ENCODE results near the gene PIGL. TPM values are rescaled to one million over a fixed set of nuclear protein-coding genes. Genes with fewer than 3 reads are reported as not detected.

The PIGL gene
- total and polyA plus RNA-seq, 2 of the 4 experiments (the other 2 are of a cell fraction), result 17.9 to 29.5 TPM

GRCh38 chr17:16313139-16314090 is 96.4 kb downstream of the PIGL start:
- Histone ChIP-seq H4K91ac (ENCODE audit: insufficient read depth, low read depth, low read length) (no peak overlapping the region), H4K5ac (ENCODE audit: low read depth, low read length) (0 out of 2 replicates have a peak overlapping the region, but pooled peaks have one; percentile 4), H3K4me1 (ENCODE audit: control insufficient read depth, insufficient read depth, low read length) (peaks cover 13% of the 10 kb centered on the region), H3K23ac (ENCODE audit: low read depth, low read length) (peak overlapping the region; percentile 34; the same call in 1 of the 2 replicates), H3K27ac (ENCODE audit: insufficient read depth, low read length) (peak overlapping the region; percentile 22; the same call in 1 of the 2 replicates), H2BK20ac (ENCODE audit: low read depth, low read length) (peak overlapping the region; percentile 27), H2AK9ac (replicated peaks; ENCODE audit: low read depth, low read length, poor library complexity) (no peak overlapping the region), H3K4me3 (ENCODE audit: insufficient read depth, low read depth, low read length) (no peak overlapping the region), H2AK5ac (ENCODE audit: low read depth, low read length) (peak overlapping the region; percentile 31; the same call in 1 of the 2 replicates), H3K9me3 (ENCODE audit: control insufficient read depth, insufficient read depth, low read length) (no peaks in the 10 kb centered on the region), H4K20me1 (ENCODE audit: insufficient read depth, low read length) (peaks cover 5% of the 10 kb centered on the region; the same call in 1 of the 2 replicates), H3K27me3 (ENCODE audit: control insufficient read depth, insufficient read depth, low read length) (no peaks in the 10 kb centered on the region), H2BK15ac (ENCODE audit: low read depth, low read length) (peak overlapping the region; percentile 23; the same call in 1 of the 3 replicates), H3K9me1 (ENCODE audit: insufficient read depth, low read length) (peaks cover 7% of the 10 kb centered on the region), H4K8ac (ENCODE audit: low read depth in 2 of 2, low read length in 2 of 2) (no peak overlapping the region), H3K14ac (replicated peaks; ENCODE audit: low read depth, low read length) (peak overlapping the region; percentile 56), H2BK5ac (ENCODE audit: low read depth, low read length, poor library complexity, severe bottlenecking) (peak overlapping the region; percentile 42), H3K4me2 (ENCODE audit: low read depth, low read length) (peak overlapping the region; percentile 45), H2AFZ (replicated peaks; ENCODE audit: low read length, poor library complexity) (no peak overlapping the region), H3K36me3 (ENCODE audit: control insufficient read depth, insufficient read depth, low read length) (no peaks in the 10 kb centered on the region), H3K4ac (ENCODE audit: low read depth, low read length) (peak overlapping the region; percentile 49; the same call in 1 of the 2 replicates), H2BK120ac (ENCODE audit: low read depth, low read length) (peak overlapping the region; percentile 35; the same call in 1 of the 2 replicates), H3K9ac (ENCODE audit: low read depth, low read length) (no peak overlapping the region), H3K18ac (ENCODE audit: low read depth, low read length) (peak overlapping the region; percentile 37; the same call in 1 of the 2 replicates), H3K79me1 (ENCODE audit: low read depth in 1 of 2, low read length in 2 of 2) (no peaks in the 10 kb centered on the region), H3K56ac (ENCODE audit: extremely low read depth, insufficient read depth, low read length) (no peak overlapping the region)
- WGBS, 2 experiments (ENCODE audit: extremely low coverage in 2 of 2, insufficient read length in 1 of 2), result 0% methylated on average over 1 of the region's 7 CpGs; no CpG with 5 or more reads in 1 of the 2 experiments
- dilution Hi-C loops (cut with HindIII; ENCODE audit: low sequenced_read_pairs, unreplicated experiment) (no loop called here), intact Hi-C loops (cut with micrococcal nuclease) (no loop called here), in situ Hi-C loops (cut with MboI; ENCODE audit: low sequenced_read_pairs) (no loop called here)
- BruUV-seq (replicated peaks), result no TSS peak
- ATAC-seq (ENCODE audit: low read depth) (peak; percentile 79), DNase-seq (peak; percentile 88)
- TF ChIP-seq RCOR1 (IDR thresholded peaks at IDR 0.05; ENCODE audit: insufficient replicate concordance, low read length) (peak; percentile 44), FOS (IDR thresholded peaks at IDR 0.05; ENCODE audit: low read depth, low read length) (no peak)
- ChIA-PET CTCF (interaction anchor here (0.5 to 1.2 kb wide), 2 partner anchors 9 to 1055 kb away, joined by 3 to 5 read pairs; no protein-coding TSS in a partner anchor), POLR2A (ENCODE audit: unreplicated experiment) (interaction anchor here (0.6 kb wide), 1 partner anchor 10 kb away, joined by 3 read pairs; no protein-coding TSS in a partner anchor)
